ENCODE results near the gene TNS2.
"Not testable (repeated sequence)": the region's sequence is repeated elsewhere in the genome, so short reads cannot be mapped to it uniquely, and the experiment has no call there.

TNS2 gene

GRCh38 chr12:53005986-53006809 is 43.7 kb upstream of the TNS2 start, which contains the start of gene EIF4B:
Gene EIF4B (plus strand): TSS chr12:53006456. CDS start chr12:53006484, 28 bp downstream.
- TF ChIP-seq CTCF (IDR thresholded peaks at IDR 0.05; ENCODE audit: low read depth, low read length), result no peak
- H3K9me3 ChIP-seq (ENCODE audit: severe bottlenecking), result no peaks in the 10 kb centered on the region
- peak; percentile 99 for DNase-seq
- H3K36me3 ChIP-seq, result peaks cover 43% of the 10 kb centered on the region
- peak within 1 kb of the TSS; percentile 99 for H3K4me3 ChIP-seq (ENCODE audit: low read depth, low read length)
- H3K27me3 ChIP-seq (ENCODE audit: insufficient read depth, low read depth, severe bottlenecking), result no peaks in the 10 kb centered on the region
- peak within 1 kb of the TSS; percentile 99 for H3K27ac ChIP-seq

GRCh38 chr12:53006810-53007309 is 43.0 kb upstream of the TNS2 start:
- peak; percentile 87 for DNase-seq
- peak overlapping the region; percentile 99 for H3K27ac ChIP-seq
- no peaks in the 10 kb centered on the region for H3K9me3 ChIP-seq (ENCODE audit: severe bottlenecking)
- no peaks in the 10 kb centered on the region for H3K27me3 ChIP-seq (ENCODE audit: insufficient read depth, low read depth, severe bottlenecking)
- no peak for TF ChIP-seq CTCF (IDR thresholded peaks at IDR 0.05; ENCODE audit: low read depth, low read length)
- H3K4me3 ChIP-seq (ENCODE audit: low read depth, low read length), result peak overlapping the region; percentile 99
- peaks cover 48% of the 10 kb centered on the region for H3K36me3 ChIP-seq

GRCh38 chr12:53007343-53007742 is 42.5 kb upstream of the TNS2 start:
- H3K4me3 ChIP-seq (ENCODE audit: low read depth, low read length), result peak overlapping the region; percentile 99
- H3K27ac ChIP-seq, result peak overlapping the region; percentile 99
- TF ChIP-seq CTCF (IDR thresholded peaks at IDR 0.05; ENCODE audit: low read depth, low read length), result no peak
- DNase-seq, result no peak
- H3K27me3 ChIP-seq (ENCODE audit: insufficient read depth, low read depth, severe bottlenecking), result no peaks in the 10 kb centered on the region
- peaks cover 51% of the 10 kb centered on the region for H3K36me3 ChIP-seq
- no peaks in the 10 kb centered on the region for H3K9me3 ChIP-seq (ENCODE audit: severe bottlenecking)

- not testable (repeated sequence) for H3K4me3 ChIP-seq (ENCODE audit: low read depth, low read length); H3K9me3 ChIP-seq (ENCODE audit: severe bottlenecking); H3K27me3 ChIP-seq (ENCODE audit: insufficient read depth, low read depth, severe bottlenecking); DNase-seq; H3K27ac ChIP-seq
- peaks cover 61% of the 10 kb centered on the region for H3K36me3 ChIP-seq
These were observed 41.1 kb upstream of the TNS2 start for GRCh38 chr12:53008760-53009159.

- Histone ChIP-seq H3K36me3 (peaks cover 75% of the 10 kb centered on the region), H3K27ac (no peak overlapping the region), H3K4me3 (ENCODE audit: low read depth, low read length) (no peak overlapping the region), H3K9me3 (ENCODE audit: severe bottlenecking) (no peaks in the 10 kb centered on the region), H3K27me3 (ENCODE audit: insufficient read depth, low read depth, severe bottlenecking) (no peaks in the 10 kb centered on the region)
- no peak for TF ChIP-seq CTCF (IDR thresholded peaks at IDR 0.05; ENCODE audit: low read depth, low read length)
- DNase-seq, result no peak
These were observed 38.9 kb upstream of the TNS2 start for GRCh38 chr12:53010955-53011354.

- no peaks in the 10 kb centered on the region for H3K27me3 ChIP-seq (ENCODE audit: insufficient read depth, low read depth, severe bottlenecking)
- TF ChIP-seq CTCF (IDR thresholded peaks at IDR 0.05; ENCODE audit: low read depth, low read length), result no peak
- no peak overlapping the region; the same call in none of the 2 replicates for H3K27ac ChIP-seq
- peaks cover 80% of the 10 kb centered on the region for H3K36me3 ChIP-seq
- no peak overlapping the region for H3K4me3 ChIP-seq (ENCODE audit: low read depth, low read length)
- H3K9me3 ChIP-seq (ENCODE audit: severe bottlenecking), result no peaks in the 10 kb centered on the region
- DNase-seq, result no peak
These were observed 38.0 kb upstream of the TNS2 start for GRCh38 chr12:53011889-53012288.

All from WERI-Rb-1 (cell line).